ENCODE measurements around the gene PIP5K1B.
A peak's percentile ranks its signal among the peaks of the same experiment; 100 is the strongest.

PIP5K1B gene

GRCh38 chr9:68760674-68761333 is 55.8 kb downstream of the PIP5K1B start:
- DNase-seq, result no peak
- intact Hi-C loops (cut with DNase I), result no loop called here

- intact Hi-C loops (cut with DNase I), result no loop called here
- no peak for DNase-seq
Measured at GRCh38 chr9:68762570-68762969, 57.5 kb downstream of the PIP5K1B start.

GRCh38 chr9:68763104-68763503 is 58.1 kb downstream of the PIP5K1B start:
- no peak for DNase-seq
- intact Hi-C loops (cut with DNase I), result no loop called here

- intact Hi-C loops (cut with DNase I), result no loop called here
- no peak for DNase-seq
Measured at GRCh38 chr9:68768619-68769018, 63.6 kb downstream of the PIP5K1B start.

- intact Hi-C loops (cut with DNase I), result no loop called here
- no peak for DNase-seq
Measured at GRCh38 chr9:68769852-68770251, 64.8 kb downstream of the PIP5K1B start.

- intact Hi-C loops (cut with DNase I), result no loop called here
- no peak for DNase-seq
Measured at GRCh38 chr9:68771376-68771775, 66.3 kb downstream of the PIP5K1B start.

GRCh38 chr9:68775003-68775730 is 70.1 kb downstream of the PIP5K1B start:
- DNase-seq, result no peak
- intact Hi-C loops (cut with DNase I), result no loop called here

- intact Hi-C loops (cut with DNase I), result no loop called here
- no peak for DNase-seq
Measured at GRCh38 chr9:68777070-68777763, 72.2 kb downstream of the PIP5K1B start.

- no peak for DNase-seq
- intact Hi-C loops (cut with DNase I), result loop anchor here (2.0 kb wide), 1 partner anchor 74 kb away; the partner anchor contains the start of gene PIP5K1B
Measured at GRCh38 chr9:68778635-68779034, 73.6 kb downstream of the PIP5K1B start.

GRCh38 chr9:68779558-68780379 is 74.7 kb downstream of the PIP5K1B start:
- peak; percentile 74 to 98 (median 86) for DNase-seq
- intact Hi-C loops (cut with DNase I), result loop anchor here (2.0 kb wide), 1 partner anchor 75 kb away; the partner anchor contains the start of gene PIP5K1B

- no peak for DNase-seq
- intact Hi-C loops (cut with DNase I), result no loop called here
Measured at GRCh38 chr9:68780380-68780712, 75.3 kb downstream of the PIP5K1B start.

GRCh38 chr9:68780720-68781119 is 75.7 kb downstream of the PIP5K1B start:
- intact Hi-C loops (cut with DNase I), result no loop called here
- DNase-seq, result no peak

GRCh38 chr9:68781928-68782327 is 76.9 kb downstream of the PIP5K1B start:
- DNase-seq, result no peak
- intact Hi-C loops (cut with DNase I), result no loop called here

GRCh38 chr9:68782546-68782945 is 77.5 kb downstream of the PIP5K1B start:
- no peak for DNase-seq
- intact Hi-C loops (cut with DNase I), result no loop called here

- intact Hi-C loops (cut with DNase I), result no loop called here
- DNase-seq, result no peak
Measured at GRCh38 chr9:68785965-68786364, 80.9 kb downstream of the PIP5K1B start.

GRCh38 chr9:68791169-68791568 is 86.1 kb downstream of the PIP5K1B start:
- intact Hi-C loops (cut with DNase I), result no loop called here

GRCh38 chr9:68793605-68794343 is 88.7 kb downstream of the PIP5K1B start:
- intact Hi-C loops (cut with DNase I), result no loop called here
- DNase-seq, result no peak

More at GRCh38 chr9:68791169-68791568, 86.1 kb downstream of the PIP5K1B start:
- no peak for DNase-seq

GRCh38 chr9:68794898-68795297 is 89.9 kb downstream of the PIP5K1B start:
- intact Hi-C loops (cut with DNase I), result no loop called here
- no peak for DNase-seq

- intact Hi-C loops (cut with DNase I), result no loop called here
- DNase-seq, result no peak
Measured at GRCh38 chr9:68795411-68795810, 90.4 kb downstream of the PIP5K1B start.

GRCh38 chr9:68797116-68797515 is 92.1 kb downstream of the PIP5K1B start:
- DNase-seq, result no peak
- intact Hi-C loops (cut with DNase I), result no loop called here

Measured in posterior cingulate gyrus (tissue), 11 donors.